GM12878 (cell line): Measurements from ENCODE around the gene CSF2. TPM values are rescaled to one million over a fixed set of nuclear protein-coding genes. Genes with fewer than 3 reads are reported as not detected.

Experiments used
- ATAC-seq: fragments of 200-7000 bp; cut with Tn5 transposase; 3 replicates; pipeline ENCODE4 v1.9.1; 2020; ENCODE audit warnings: mild to moderate bottlenecking, moderate library complexity
- BruUV-seq: library from RNA; stranded (reverse); fragments of 400-500 nt; replicated peaks from 2 replicates; lab custom pipeline; 2021; lab: Mats Ljungman, UMichigan
- CTCF ChIA-PET: fragments of 300-600 bp; sonication (Branson Sonifier 250); formaldehyde crosslinking; extraction: SDS; loops from one replicate; lab custom pipeline; 2021; ENCODE audit warnings: inconsistent platforms; lab: Yijun Ruan, JAX
- POLR2A ChIA-PET: fragments of 350-600 bp; formaldehyde crosslinking; extraction: SDS; loops from one replicate; lab custom pipeline; 2021; ENCODE audit warnings: inconsistent platforms; lab: Charles Lee
- RAD21 ChIA-PET: fragments of 300-600 bp; sonication (Branson Sonifier 250); formaldehyde crosslinking; loops from one replicate; lab custom pipeline; 2023; ENCODE audit warnings: antibody characterized with exemption; ENCODE audit not compliant: unreplicated experiment; lab: Charles Lee
- SMC1A ChIA-PET: fragments of 300-600 bp; sonication (Branson Sonifier 250); formaldehyde crosslinking; loops from one replicate; lab custom pipeline; 2023; ENCODE audit not compliant: unreplicated experiment, uncharacterized antibody; lab: Charles Lee
- DNase-seq: peaks from one replicate; pipeline ENCODE4 v3.0.0-alpha.2; 2011; ENCODE audit warnings: low read depth, low spot score
- FAIRE-seq: peaks from 3 replicates; lab custom pipeline; 2011; peaks lifted over from hg19 to GRCh38; lab: Jason Lieb, UNC
- H2AFZ ChIP-seq: 2 replicates; pipeline ENCODE4 v1.6.0; 2011; ENCODE audit warnings: low read depth, low read length, control low read depth; ENCODE audit not compliant: control insufficient read depth
- H3K27ac ChIP-seq: 2 replicates; pipeline ENCODE4 v1.5.1; 2011; ENCODE audit warnings: control low read depth; ENCODE audit not compliant: control insufficient read depth, insufficient read depth
- H3K27me3 ChIP-seq, 2 experiments: replicated peaks in 1 of 2; 2 replicates each; pipeline versions ENCODE4 v1.6.0 to v1.6.1; 2011; ENCODE audit warnings: low read length in 1 of 2; ENCODE audit not compliant: control insufficient read depth in 2 of 2, insufficient read depth in 2 of 2
- H3K36me3 ChIP-seq, 2 experiments: 2 replicates each; pipeline ENCODE4 v1.5.1; 2011; ENCODE audit warnings: low read length in 1 of 2; ENCODE audit not compliant: control insufficient read depth in 2 of 2, insufficient read depth in 2 of 2
- H3K4me1 ChIP-seq: 2 replicates; pipeline ENCODE4 v1.6.1; 2011; ENCODE audit warnings: mild to moderate bottlenecking, low read length, moderate library complexity, mixed read lengths; ENCODE audit not compliant: control insufficient read depth, insufficient read depth
- H3K4me2 ChIP-seq: 2 replicates; pipeline ENCODE4 v1.6.0; 2011; ENCODE audit warnings: control low read depth; ENCODE audit not compliant: control insufficient read depth, insufficient read depth
- H3K4me3 ChIP-seq: fragments of 200-600 bp; sonication (generic); 2 replicates; pipeline ENCODE4 v1.5.1; 2016
- H3K79me2 ChIP-seq: 2 replicates; pipeline ENCODE4 v1.6.0; 2011; ENCODE audit warnings: low read length; ENCODE audit not compliant: control insufficient read depth, insufficient read depth
- H3K9ac ChIP-seq: 2 replicates; pipeline ENCODE4 v1.8.0; 2011; ENCODE audit warnings: low read length, control low read depth, mixed read lengths; ENCODE audit not compliant: control insufficient read depth, insufficient read depth
- H3K9me3 ChIP-seq: replicated peaks from 3 replicates; pipeline ENCODE4 v1.5.1; 2011; ENCODE audit warnings: mild to moderate bottlenecking, low read length; ENCODE audit not compliant: control insufficient read depth, insufficient read depth
- H4K20me1 ChIP-seq: 2 replicates; pipeline ENCODE4 v1.6.0; 2011; ENCODE audit not compliant: control insufficient read depth, insufficient read depth
- CHD1 ChIP-seq: IDR thresholded peaks from 2 replicates; pipeline ENCODE4 v1.6.1; 2012; ENCODE audit warnings: low read depth, low read length, improper control_type of control experiment
- HCFC1 ChIP-seq: fragments of 150-350 bp; IDR thresholded peaks from 2 replicates; pipeline ENCODE4 v1.6.1; 2014; ENCODE audit warnings: low read length
- KDM1A ChIP-seq: fragments of 200-600 bp; sonication (generic); IDR thresholded peaks from 2 replicates; pipeline ENCODE4 v1.6.1; 2016; ENCODE audit warnings: borderline replicate concordance
- NBN ChIP-seq: fragments of 450-650 bp; IDR thresholded peaks from 2 replicates; pipeline ENCODE4 v1.6.1; 2016
- PAX5 ChIP-seq: IDR thresholded peaks from 2 replicates; pipeline ENCODE4 v1.6.1; 2011; ENCODE audit warnings: low read depth, low read length, borderline replicate concordance
- POU2F2 ChIP-seq: IDR thresholded peaks from 3 replicates; pipeline ENCODE4 v1.6.1; 2011; ENCODE audit warnings: low read depth, mild to moderate bottlenecking, low read length, borderline replicate concordance
- RBBP5 ChIP-seq: fragments of 200-600 bp; sonication (generic); conservative IDR thresholded peaks from 2 replicates; pipeline ENCODE4 v1.6.1; 2016
- SP1 ChIP-seq: IDR thresholded peaks from one replicate; pipeline ENCODE4 v1.6.1; 2011; ENCODE audit warnings: low read depth, low read length
- TCF12 ChIP-seq: IDR thresholded peaks from 2 replicates; pipeline ENCODE4 v1.6.1; 2011; ENCODE audit warnings: low read depth, mild to moderate bottlenecking, low read length
- YBX1 ChIP-seq: fragments of 450-650 bp; IDR thresholded peaks from 2 replicates; pipeline ENCODE4 v1.6.1; 2016; ENCODE audit warnings: antibody characterized with exemption
- ZNF207 ChIP-seq: fragments of 450-650 bp; IDR thresholded peaks from 2 replicates; pipeline ENCODE4 v1.6.1; 2014; ENCODE audit warnings: antibody characterized with exemption, mild to moderate bottlenecking, borderline replicate concordance
- WGBS: methylation state at CpG from one replicate; pipeline ENCODE4 v1.1.6; 2016; ENCODE audit warnings: low lambda C conversion rate; ENCODE audit not compliant: insufficient replicate concordance, insufficient coverage; ENCODE audit errors: missing lambda C conversion rate; 5-methylcytosine and 5-hydroxymethylcytosine counted together
- in situ Hi-C: fragments of 300-500 bp; cut with MboI; formaldehyde crosslinking; loops from 9 replicates; pipeline ENCODE4 v1.14.3; 2018; ENCODE audit warnings: mixed read lengths
- intact Hi-C: fragments of 100-400 bp; cut with micrococcal nuclease; formaldehyde crosslinking; loops from one replicate; pipeline ENCODE4 v1.14.2; 2022; ENCODE audit not compliant: unreplicated experiment
- polyA plus RNA-seq, 11 experiments: library from polyadenylated mRNA; depleted of rRNA in 4 of 11; unstranded in 6 of 11; stranded (reverse) in 5 of 11; fragments of >200 nt; fragmentation: Nextera tagmentation in 4 of 11; fragmentation: Illumina TruSeq in 1 of 11; extraction: Ambion mirVana in 4 of 11; extraction: Trizol in 1 of 11; gene quantifications; 1 replicate in 1 of 11; 2 replicates in 10 of 11; pipeline versions ENCODE4 v1.2.1 to v1.2.3, GENCODE V29; 2011 to 2016; ENCODE audit warnings: inconsistent platforms in 2 of 11, missing spikeins in 2 of 11, low read depth in 1 of 11
- total RNA-seq, 4 experiments: library from RNA; depleted of rRNA in 3 of 4; stranded (reverse); fragments of >200 nt in 3 of 4; fragmentation: Illumina TruSeq in 1 of 4; extraction: Trizol in 1 of 4; gene quantifications; 2 replicates each; pipeline versions ENCODE4 v1.2.1 to v1.2.3, GENCODE V29; 2013 to 2021
- TF ChIP-seq, protein P1 (sequence below): IDR thresholded peaks from 2 replicates; pipeline ENCODE4 v1.6.1; 2011; ENCODE audit warnings: borderline replicate concordance, low read depth, mild to moderate bottlenecking, moderate library complexity, low read length; ENCODE audit not compliant: insufficient read depth, poor library complexity, severe bottlenecking
- TF ChIP-seq, protein P2 (sequence below): IDR thresholded peaks from 2 replicates; pipeline ENCODE4 v1.6.1; 2011; ENCODE audit warnings: mild to moderate bottlenecking, low read depth, low read length, moderate library complexity; ENCODE audit not compliant: insufficient replicate concordance
- TF ChIP-seq, protein P3 (sequence below): fragments of 450-650 bp; formaldehyde crosslinking; IDR thresholded peaks from 2 replicates; pipeline ENCODE4 v1.5.0; 2022; ENCODE audit warnings: mild to moderate bottlenecking, missing genetic modification characterization
- TF ChIP-seq, protein P4 (sequence below): fragments of 150-350 bp; IDR thresholded peaks from 2 replicates; pipeline ENCODE4 v1.6.1; 2014; ENCODE audit warnings: mild to moderate bottlenecking, low read depth, low read length

Gene CSF2
- total and polyA plus RNA-seq, 10 of the 15 experiments (the other 5 are each of a cell fraction or from before 2014, with no cell fraction given): 0.15 to 2.0 (median 0.69) TPM; not detected in 2

DNA sequence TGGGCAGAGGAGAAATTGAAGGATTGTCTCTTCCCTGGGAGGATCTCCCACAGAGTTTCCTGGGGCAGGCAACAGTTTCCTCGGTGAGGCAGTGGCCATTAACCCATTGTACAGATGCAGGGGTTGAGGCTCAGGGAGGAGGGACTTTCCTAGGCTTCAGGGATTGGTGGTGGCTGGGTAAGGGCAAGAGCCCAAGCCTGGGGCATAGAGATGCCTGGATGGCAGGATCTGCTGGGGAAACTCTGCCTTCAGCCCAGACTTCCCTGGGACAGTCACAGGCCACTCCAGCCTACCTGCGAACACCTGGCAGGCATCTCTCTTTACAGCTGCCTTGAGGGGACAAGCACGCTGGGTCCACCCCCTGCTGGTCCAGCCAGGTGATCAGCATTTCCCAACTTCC is 3.6 kb upstream of the CSF2 start (continued):
- TF ChIP-seq TCF12: no peak
- no peak for TF ChIP-seq YBX1
- no peak for TF ChIP-seq ZNF207
- no peak for TF ChIP-seq RBBP5
- no peak for TF ChIP-seq NBN
- TF ChIP-seq PAX5: no peak
- TF ChIP-seq, protein P1, sequence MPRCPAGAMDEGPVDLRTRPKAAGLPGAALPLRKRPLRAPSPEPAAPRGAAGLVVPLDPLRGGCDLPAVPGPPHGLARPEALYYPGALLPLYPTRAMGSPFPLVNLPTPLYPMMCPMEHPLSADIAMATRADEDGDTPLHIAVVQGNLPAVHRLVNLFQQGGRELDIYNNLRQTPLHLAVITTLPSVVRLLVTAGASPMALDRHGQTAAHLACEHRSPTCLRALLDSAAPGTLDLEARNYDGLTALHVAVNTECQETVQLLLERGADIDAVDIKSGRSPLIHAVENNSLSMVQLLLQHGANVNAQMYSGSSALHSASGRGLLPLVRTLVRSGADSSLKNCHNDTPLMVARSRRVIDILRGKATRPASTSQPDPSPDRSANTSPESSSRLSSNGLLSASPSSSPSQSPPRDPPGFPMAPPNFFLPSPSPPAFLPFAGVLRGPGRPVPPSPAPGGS: no peak
- TF ChIP-seq, protein P2, sequence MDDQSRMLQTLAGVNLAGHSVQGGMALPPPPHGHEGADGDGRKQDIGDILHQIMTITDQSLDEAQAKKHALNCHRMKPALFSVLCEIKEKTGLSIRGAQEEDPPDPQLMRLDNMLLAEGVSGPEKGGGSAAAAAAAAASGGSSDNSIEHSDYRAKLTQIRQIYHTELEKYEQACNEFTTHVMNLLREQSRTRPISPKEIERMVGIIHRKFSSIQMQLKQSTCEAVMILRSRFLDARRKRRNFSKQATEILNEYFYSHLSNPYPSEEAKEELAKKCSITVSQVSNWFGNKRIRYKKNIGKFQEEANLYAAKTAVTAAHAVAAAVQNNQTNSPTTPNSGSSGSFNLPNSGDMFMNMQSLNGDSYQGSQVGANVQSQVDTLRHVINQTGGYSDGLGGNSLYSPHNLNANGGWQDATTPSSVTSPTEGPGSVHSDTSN: no peak
- TF ChIP-seq HCFC1: no peak
- TF ChIP-seq, all 136 proteins: peak for 0

DNA sequence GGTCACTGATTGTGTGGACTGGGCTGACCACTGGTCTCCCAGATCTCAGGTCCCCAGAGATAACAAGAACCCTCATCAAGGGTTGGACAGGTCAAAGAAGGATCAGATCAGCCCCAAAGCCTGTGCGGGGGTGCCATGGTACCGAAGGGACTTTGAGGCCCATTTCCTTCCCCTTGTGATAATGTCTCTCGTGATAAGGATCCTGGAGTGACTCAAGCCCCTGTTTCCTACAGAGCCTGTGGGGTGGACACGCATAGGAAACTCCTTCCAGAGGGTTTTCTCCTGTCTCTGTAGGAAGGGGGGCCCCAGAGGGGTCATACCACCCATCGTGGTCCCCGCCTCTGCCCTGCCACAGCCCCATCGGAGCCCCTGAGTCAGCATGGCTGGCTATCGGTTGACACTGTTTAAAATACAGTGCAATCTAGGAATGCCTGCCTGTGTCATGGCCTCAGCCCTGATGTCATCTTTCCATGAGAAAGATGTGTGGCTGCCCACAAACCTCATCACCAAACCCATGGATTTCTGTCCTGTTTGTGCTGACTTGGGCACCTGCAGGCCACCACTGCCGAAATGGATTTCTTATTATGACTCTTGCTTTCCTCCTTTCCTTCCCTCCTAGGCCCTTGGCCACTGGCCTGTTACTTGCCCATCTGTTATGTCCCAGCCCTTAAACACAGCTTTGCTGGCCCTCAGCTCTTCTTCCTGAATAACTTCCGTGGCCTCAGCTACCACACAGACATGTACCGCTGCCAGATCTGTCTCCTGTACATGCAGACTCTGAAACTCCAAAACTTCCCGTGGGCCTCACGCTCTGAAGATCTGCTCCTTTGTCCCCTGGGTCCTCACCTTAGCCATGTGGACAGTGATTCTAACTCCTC is 2.9 kb upstream of the CSF2 start:
- intact Hi-C loops: no loop called here
- Histone ChIP-seq H3K4me3 (no peak overlapping the region), H2AFZ (no peak overlapping the region), H3K9ac (no peak overlapping the region), H3K4me2 (no peak overlapping the region), H3K27ac (no peak overlapping the region), H4K20me1 (no peaks in the 10 kb centered on the region), H3K9me3 (no peaks in the 10 kb centered on the region), H3K36me3 (no peaks in the 10 kb centered on the region), H3K79me2 (no peaks in the 10 kb centered on the region), H3K27me3 (no peaks in the 10 kb centered on the region), H3K4me1 (no peaks in the 10 kb centered on the region)
- no peak for FAIRE-seq
- 61% methylated on average over 13 of the region's 13 CpGs for WGBS
- no peak for ATAC-seq
- DNase-seq: no peak
- no TSS peak for BruUV-seq
- ChIA-PET POLR2A (no interaction called here), RAD21 (no interaction called here), SMC1A (interaction anchor here (0.6 kb wide), 1 partner anchor 34 kb away, joined by 3 read pairs; no protein-coding TSS in a partner anchor), CTCF (no interaction called here)
- in situ Hi-C loops: loop anchor here (10.0 kb wide), 1 partner anchor 434 kb away; no protein-coding TSS in a partner anchor
- TF ChIP-seq YBX1 (no peak), CHD1 (no peak), SP1 (no peak), POU2F2 (no peak), KDM1A (no peak)
- TF ChIP-seq, protein P3, sequence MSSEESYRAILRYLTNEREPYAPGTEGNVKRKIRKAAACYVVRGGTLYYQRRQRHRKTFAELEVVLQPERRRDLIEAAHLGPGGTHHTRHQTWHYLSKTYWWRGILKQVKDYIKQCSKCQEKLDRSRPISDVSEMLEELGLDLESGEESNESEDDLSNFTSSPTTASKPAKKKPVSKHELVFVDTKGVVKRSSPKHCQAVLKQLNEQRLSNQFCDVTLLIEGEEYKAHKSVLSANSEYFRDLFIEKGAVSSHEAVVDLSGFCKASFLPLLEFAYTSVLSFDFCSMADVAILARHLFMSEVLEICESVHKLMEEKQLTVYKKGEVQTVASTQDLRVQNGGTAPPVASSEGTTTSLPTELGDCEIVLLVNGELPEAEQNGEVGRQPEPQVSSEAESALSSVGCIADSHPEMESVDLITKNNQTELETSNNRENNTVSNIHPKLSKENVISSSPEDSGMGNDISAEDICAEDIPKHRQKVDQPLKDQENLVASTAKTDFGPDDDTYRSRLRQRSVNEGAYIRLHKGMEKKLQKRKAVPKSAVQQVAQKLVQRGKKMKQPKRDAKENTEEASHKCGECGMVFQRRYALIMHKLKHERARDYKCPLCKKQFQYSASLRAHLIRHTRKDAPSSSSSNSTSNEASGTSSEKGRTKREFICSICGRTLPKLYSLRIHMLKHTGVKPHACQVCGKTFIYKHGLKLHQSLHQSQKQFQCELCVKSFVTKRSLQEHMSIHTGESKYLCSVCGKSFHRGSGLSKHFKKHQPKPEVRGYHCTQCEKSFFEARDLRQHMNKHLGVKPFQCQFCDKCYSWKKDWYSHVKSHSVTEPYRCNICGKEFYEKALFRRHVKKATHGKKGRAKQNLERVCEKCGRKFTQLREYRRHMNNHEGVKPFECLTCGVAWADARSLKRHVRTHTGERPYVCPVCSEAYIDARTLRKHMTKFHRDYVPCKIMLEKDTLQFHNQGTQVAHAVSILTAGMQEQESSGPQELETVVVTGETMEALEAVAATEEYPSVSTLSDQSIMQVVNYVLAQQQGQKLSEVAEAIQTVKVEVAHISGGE: no peak
- TF ChIP-seq, protein P4, sequence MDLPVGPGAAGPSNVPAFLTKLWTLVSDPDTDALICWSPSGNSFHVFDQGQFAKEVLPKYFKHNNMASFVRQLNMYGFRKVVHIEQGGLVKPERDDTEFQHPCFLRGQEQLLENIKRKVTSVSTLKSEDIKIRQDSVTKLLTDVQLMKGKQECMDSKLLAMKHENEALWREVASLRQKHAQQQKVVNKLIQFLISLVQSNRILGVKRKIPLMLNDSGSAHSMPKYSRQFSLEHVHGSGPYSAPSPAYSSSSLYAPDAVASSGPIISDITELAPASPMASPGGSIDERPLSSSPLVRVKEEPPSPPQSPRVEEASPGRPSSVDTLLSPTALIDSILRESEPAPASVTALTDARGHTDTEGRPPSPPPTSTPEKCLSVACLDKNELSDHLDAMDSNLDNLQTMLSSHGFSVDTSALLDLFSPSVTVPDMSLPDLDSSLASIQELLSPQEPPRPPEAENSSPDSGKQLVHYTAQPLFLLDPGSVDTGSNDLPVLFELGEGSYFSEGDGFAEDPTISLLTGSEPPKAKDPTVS: no peak
